SK-N-SH (cell line): ENCODE measurements around the gene IRF9. TPM values are rescaled to one million over a fixed set of nuclear protein-coding genes. Genes with fewer than 3 reads are reported as not detected.

Source experiments
- ELF1 ChIP-seq: IDR thresholded peaks from 2 replicates; pipeline ENCODE4 v1.4.0; 2012
- EZH2phosphoT487 ChIP-seq: fragments of 200-600 bp; sonication (generic); IDR thresholded peaks from 2 replicates; pipeline ENCODE4 v1.6.1; 2017; ENCODE audit warnings: low read depth, mixed run types, mild to moderate bottlenecking, antibody characterized with exemption, moderate library complexity, borderline replicate concordance
- FOSL2 ChIP-seq: IDR thresholded peaks from 2 replicates; pipeline ENCODE4 v1.4.0; 2012; ENCODE audit warnings: low read depth, mild to moderate bottlenecking, moderate library complexity, borderline replicate concordance
- FOXJ3 ChIP-seq: sonication (generic); formaldehyde crosslinking; IDR thresholded peaks from 2 replicates; pipeline ENCODE4 v1.5.1; 2020; ENCODE audit warnings: mild to moderate bottlenecking, missing genetic modification reagents
- GABPA ChIP-seq: IDR thresholded peaks from 2 replicates; pipeline ENCODE4 v1.4.0; 2012; ENCODE audit warnings: low read depth, mild to moderate bottlenecking
- GATA2 ChIP-seq: sonication (generic); formaldehyde crosslinking; IDR thresholded peaks from 2 replicates; pipeline ENCODE4 v1.5.0; 2020; ENCODE audit warnings: mild to moderate bottlenecking, missing genetic modification reagents
- MXI1 ChIP-seq: IDR thresholded peaks from 2 replicates; pipeline ENCODE4 v1.6.1; 2012; ENCODE audit warnings: mild to moderate bottlenecking, low read depth, low read length, improper control_type of control experiment
- NRF1 ChIP-seq: IDR thresholded peaks from 2 replicates; pipeline ENCODE4 v1.6.1; 2012; ENCODE audit warnings: low read depth, mild to moderate bottlenecking, low read length
- POLR2AphosphoS5 ChIP-seq: IDR thresholded peaks from 2 replicates; pipeline ENCODE4 v1.6.1; 2012; ENCODE audit warnings: low read depth, low read length
- RAD21 ChIP-seq: IDR thresholded peaks from 2 replicates; pipeline ENCODE4 v1.6.1; 2012; ENCODE audit warnings: mild to moderate bottlenecking, low read length
- RCOR1 ChIP-seq: fragments of 150-350 bp; IDR thresholded peaks from 2 replicates; pipeline ENCODE4 v1.6.1; 2017; ENCODE audit warnings: antibody characterized with exemption, low read length
- RFX5 ChIP-seq: IDR thresholded peaks from 2 replicates; pipeline ENCODE4 v1.6.1; 2012; ENCODE audit warnings: mild to moderate bottlenecking, improper control_type of control experiment, low read length
- RXRA ChIP-seq: IDR thresholded peaks from 2 replicates; pipeline ENCODE4 v1.4.0; 2012; ENCODE audit warnings: low read depth, mild to moderate bottlenecking, borderline replicate concordance
- SIN3A ChIP-seq: IDR thresholded peaks from 2 replicates; pipeline ENCODE4 v1.6.1; 2012; ENCODE audit warnings: low read depth, mild to moderate bottlenecking, low read length, moderate library complexity, borderline replicate concordance
- SMC3 ChIP-seq: IDR thresholded peaks from 2 replicates; pipeline ENCODE4 v1.6.1; 2012; ENCODE audit warnings: low read depth, low read length, improper control_type of control experiment
- TCF12 ChIP-seq: IDR thresholded peaks from 2 replicates; pipeline ENCODE4 v1.4.0; 2012
- TEAD4 ChIP-seq: IDR thresholded peaks from 2 replicates; pipeline ENCODE4 v1.4.0; 2012; ENCODE audit warnings: mild to moderate bottlenecking, borderline replicate concordance; ENCODE audit not compliant: insufficient read depth
- USF1 ChIP-seq: IDR thresholded peaks from 2 replicates; pipeline ENCODE4 v1.4.0; 2012; ENCODE audit warnings: low read depth, borderline replicate concordance
- YY1 ChIP-seq: IDR thresholded peaks from 2 replicates; pipeline ENCODE4 v1.4.0; 2012; ENCODE audit warnings: low read depth, mild to moderate bottlenecking
- ZBTB33 ChIP-seq: IDR thresholded peaks from 2 replicates; pipeline ENCODE4 v1.4.0; 2012; ENCODE audit warnings: low read depth, borderline replicate concordance
- polyA plus RNA-seq, 3 experiments: library from polyadenylated mRNA; depleted of rRNA; stranded (reverse); fragments of >200 nt; gene quantifications; 2 replicates each; pipeline ENCODE4 v1.2.3, GENCODE V29; 2012
- TF ChIP-seq, protein P1 (sequence below): fragments of 150-350 bp; IDR thresholded peaks from 2 replicates; pipeline ENCODE4 v1.6.1; 2017; ENCODE audit warnings: antibody characterized with exemption, low read length, low read depth, borderline replicate concordance
- TF ChIP-seq, protein P2 (sequence below): IDR thresholded peaks from 2 replicates; pipeline ENCODE4 v1.4.0; 2012; ENCODE audit warnings: low read depth
- TF ChIP-seq, protein P3 (sequence below): fragments of 200-600 bp; sonication (generic); IDR thresholded peaks from 2 replicates; pipeline ENCODE4 v1.6.1; 2017; ENCODE audit warnings: antibody characterized with exemption, mild to moderate bottlenecking, moderate library complexity

IRF9 gene
- polyA plus RNA-seq, 1 of the 3 experiments (the other 2 are of a cell fraction), result 37.6 TPM

DNA sequence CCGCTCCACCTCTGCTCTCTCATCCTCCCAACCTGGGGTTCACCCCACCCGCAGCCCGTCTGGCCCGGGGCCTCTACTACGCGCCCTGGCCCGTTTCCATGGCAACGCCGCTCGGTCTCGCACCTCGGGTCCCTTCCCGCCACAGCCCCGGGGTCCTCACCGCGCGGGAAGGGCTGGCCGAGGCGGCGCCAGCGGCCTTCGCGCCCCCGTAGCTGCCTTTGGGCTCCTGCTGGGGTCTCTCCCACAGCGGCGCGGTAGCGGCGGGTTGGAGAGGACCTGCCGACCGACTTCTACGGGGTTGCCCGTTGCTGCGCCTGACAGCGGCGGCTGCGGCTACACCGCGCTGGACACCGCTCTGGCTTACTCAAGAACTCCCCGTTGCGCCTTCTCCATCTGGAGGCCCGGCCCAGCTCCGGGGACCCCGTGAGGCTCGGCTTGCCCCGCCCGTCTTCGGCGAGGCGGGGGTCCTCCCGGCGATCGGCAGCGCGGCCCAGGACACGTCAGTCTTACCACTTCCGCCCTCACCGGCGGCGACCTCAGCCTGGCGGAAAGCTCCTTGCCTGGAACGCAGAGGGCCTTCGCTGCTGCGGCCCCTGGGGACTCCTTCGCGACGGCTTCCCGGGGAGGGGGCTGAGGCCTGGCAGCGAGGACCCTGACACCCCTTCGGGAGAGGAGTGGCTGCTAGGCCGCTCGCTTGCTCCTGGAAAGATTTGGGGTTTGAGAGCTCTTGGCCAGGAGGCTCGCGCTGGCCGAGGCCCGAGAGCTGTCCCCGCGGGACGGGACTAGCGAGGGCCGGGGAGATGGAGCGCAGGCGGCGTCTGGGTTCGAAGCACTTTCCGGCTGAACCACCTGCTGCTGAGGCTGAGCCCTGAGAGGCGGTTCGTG lies 34.4 kb downstream of the IRF9 start, which contains the start of gene TM9SF1 (continued):
- TF ChIP-seq, protein P1, sequence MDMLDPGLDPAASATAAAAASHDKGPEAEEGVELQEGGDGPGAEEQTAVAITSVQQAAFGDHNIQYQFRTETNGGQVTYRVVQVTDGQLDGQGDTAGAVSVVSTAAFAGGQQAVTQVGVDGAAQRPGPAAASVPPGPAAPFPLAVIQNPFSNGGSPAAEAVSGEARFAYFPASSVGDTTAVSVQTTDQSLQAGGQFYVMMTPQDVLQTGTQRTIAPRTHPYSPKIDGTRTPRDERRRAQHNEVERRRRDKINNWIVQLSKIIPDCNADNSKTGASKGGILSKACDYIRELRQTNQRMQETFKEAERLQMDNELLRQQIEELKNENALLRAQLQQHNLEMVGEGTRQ, result no peak
- TF ChIP-seq GATA2 (CRISPR knock-in tag) (no peak), YY1 (0 out of 2 replicates have a peak, but pooled peaks have one; percentile 53), RCOR1 (no peak), MXI1 (peak; percentile 40; the same call in 1 of the 2 replicates), USF1 (peak; percentile 33; the same call in 1 of the 2 replicates), ZBTB33 (no peak), RXRA (no peak), TCF12 (peak; percentile 27; the same call in 1 of the 2 replicates), POLR2AphosphoS5 (peak; percentile 78), FOSL2 (no peak), EZH2phosphoT487 (no peak), FOXJ3 (CRISPR knock-in tag) (no peak; the same call in 1 of the 2 replicates), RFX5 (no peak), SIN3A (0 out of 2 replicates have a peak, but pooled peaks have one; percentile 13), TEAD4 (no peak), RAD21 (no peak), SMC3 (no peak), GABPA (peak; percentile 86), ELF1 (peak; percentile 100), NRF1 (no peak)
- TF ChIP-seq, protein P2, sequence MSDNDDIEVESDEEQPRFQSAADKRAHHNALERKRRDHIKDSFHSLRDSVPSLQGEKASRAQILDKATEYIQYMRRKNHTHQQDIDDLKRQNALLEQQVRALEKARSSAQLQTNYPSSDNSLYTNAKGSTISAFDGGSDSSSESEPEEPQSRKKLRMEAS, result peak; percentile 83
- TF ChIP-seq, protein P3, sequence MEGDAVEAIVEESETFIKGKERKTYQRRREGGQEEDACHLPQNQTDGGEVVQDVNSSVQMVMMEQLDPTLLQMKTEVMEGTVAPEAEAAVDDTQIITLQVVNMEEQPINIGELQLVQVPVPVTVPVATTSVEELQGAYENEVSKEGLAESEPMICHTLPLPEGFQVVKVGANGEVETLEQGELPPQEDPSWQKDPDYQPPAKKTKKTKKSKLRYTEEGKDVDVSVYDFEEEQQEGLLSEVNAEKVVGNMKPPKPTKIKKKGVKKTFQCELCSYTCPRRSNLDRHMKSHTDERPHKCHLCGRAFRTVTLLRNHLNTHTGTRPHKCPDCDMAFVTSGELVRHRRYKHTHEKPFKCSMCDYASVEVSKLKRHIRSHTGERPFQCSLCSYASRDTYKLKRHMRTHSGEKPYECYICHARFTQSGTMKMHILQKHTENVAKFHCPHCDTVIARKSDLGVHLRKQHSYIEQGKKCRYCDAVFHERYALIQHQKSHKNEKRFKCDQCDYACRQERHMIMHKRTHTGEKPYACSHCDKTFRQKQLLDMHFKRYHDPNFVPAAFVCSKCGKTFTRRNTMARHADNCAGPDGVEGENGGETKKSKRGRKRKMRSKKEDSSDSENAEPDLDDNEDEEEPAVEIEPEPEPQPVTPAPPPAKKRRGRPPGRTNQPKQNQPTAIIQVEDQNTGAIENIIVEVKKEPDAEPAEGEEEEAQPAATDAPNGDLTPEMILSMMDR, result no peak
